Stimulated activated naive CD4-positive, alpha-beta T cell treated with Interleukin-2 at 50 U/mL for 16 hours (primary cell): ENCODE measurements around the gene CD320.
"Not testable (repeated sequence)": the region's sequence is repeated elsewhere in the genome, so short reads cannot be mapped to it uniquely, and the experiment has no call there.

Experiments
- DNase-seq: peaks from one replicate; lab custom pipeline; 2025; lab: John Stamatoyannopoulos, UW

The CD320 gene

DNA sequence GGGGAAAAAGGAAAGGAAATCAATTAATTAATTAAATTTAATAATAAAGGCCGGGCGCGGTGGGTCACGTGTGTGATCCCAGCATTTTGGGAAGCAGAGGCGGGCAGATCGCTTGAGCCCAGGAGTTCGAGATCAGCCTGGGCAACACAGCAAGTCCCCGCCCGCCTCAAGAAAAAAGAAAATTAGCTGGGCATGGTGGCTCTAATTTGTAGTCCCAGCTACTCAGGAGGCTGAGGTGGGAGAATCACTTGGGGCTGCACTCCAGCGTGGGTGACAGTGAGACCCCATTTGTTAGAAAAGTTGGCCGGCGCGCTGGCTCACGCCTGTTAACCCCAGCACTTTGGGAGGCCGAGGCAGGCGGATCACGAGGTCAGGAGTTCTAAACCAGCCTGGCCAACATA lies 733 bp upstream of the CD320 start:
- DNase-seq = no peak

DNA sequence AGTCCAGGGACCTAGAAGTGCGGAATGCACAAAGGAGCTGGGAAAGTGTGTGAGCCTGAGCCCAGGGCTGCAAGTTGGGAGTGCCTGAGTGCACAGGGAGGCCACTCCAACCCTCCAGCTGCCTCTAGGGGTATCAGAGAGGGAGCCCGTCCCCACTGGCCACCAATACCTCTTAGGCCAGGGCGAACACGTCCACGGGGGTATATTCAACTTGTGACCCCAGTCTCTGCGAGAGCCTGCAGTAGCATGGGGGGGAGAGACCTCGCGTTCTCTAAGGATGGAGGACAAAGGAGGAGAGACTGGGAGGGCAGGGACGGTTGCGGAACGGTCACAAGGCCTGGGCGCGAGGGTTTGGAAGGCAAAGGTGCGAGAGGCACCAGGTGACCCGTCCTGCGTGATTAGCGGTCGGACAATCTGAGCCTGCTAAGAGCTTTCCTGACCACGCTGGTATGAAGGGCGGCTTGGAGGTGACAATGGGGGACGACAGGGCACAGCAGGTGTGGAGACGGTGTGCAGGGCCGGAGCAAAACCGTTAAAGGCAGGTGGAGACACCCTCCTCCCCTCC lies 676 bp downstream of the CD320 start:
- no peak for DNase-seq

DNA sequence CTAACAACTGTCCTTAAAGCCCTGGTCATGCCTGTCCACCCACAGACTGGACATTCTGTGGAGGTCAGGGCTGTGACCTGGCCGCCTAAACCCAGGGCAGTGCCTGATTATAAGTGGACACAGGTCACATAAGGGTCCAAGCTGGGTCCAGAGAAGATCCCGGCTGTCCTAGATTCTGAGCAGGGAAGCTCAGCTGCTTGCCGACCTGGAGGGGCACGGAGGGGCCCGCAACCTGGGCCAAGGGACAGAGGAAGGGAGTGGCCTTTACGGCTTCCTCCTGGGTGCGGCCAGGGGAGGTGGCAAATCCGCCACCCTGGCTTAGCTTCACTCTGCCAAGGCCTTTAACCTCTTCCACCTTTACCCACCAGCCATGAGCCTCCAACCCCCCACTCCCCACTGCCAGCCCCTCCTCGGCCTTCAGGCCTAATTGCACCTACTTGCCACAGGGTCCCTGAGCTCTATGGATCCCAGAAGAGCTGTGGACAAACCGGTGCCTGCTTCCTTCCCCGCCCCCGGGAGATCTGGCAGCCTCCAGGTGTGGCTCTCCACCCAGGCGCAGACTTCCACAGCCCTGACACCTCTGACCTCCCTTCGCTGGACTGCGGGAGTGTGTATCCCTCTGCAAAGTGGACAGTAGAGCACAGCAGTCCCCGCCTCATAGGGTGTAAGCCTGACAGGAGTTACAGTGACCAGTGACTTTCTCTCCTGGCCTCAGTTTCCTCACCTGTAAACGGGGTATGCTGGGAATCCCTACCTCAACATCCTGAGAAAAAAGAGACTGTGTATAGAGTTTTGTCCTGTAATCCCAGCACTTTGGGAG lies 1.7 kb downstream of the CD320 start:
- DNase-seq = no peak

DNA sequence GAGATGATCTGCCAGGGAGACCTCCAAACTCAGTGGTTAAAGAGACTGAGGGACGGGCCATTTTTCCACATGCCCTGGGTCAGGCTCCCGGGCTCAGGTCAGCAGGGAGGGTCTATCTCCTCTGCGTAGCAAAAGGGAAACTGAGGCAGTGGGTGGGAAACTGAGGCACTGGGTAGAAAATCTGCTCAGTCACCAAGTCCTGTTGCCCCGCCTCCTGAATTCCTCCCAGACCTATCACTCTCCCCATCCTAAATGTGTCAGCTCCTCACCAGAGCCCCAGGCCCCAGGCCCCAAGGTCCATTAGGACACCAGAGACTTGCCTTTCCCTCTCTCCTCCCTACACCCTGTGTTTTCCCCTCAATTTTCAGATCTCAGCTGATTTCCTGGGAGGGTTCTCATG lies 2.4 kb downstream of the CD320 start:
- DNase-seq = no peak

DNA sequence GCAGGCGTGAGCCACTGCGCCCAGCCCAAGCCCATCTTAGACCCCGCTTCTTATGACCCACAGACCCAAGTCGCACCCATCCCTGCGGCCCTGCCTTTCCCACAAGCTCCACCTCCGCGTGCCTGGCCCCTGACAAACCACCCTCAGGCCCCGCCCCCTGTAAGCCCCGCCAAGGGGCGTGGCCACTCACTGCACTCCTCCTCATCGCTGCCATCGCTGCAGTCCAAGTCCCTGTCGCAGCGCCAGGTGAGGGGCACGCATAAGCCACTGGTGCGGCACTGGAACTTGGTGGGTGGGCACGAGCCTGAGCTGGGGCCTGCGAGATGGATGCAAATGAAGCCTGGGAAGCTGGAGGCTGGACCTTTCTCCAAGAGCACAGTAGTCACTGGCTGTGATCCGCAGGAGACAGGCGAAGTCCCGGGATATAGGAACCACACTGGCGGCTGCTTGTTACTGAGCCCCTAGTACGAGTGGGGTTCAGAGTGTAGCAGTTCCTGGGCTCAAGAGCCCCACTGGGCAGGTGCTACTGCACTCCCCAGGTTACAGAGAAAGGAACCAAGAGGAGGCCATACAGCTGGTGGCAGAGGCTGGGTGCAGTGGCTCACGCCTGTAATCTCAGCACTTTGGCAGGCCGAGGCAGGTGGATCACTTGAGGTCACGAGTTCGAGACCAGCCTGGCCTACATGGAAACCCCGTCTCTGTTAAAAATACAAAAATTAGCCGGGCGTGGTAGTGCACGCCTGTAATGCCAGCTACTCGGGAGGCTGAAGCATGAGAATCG lies 3.1 kb downstream of the CD320 start:
- no peak for DNase-seq

DNA sequence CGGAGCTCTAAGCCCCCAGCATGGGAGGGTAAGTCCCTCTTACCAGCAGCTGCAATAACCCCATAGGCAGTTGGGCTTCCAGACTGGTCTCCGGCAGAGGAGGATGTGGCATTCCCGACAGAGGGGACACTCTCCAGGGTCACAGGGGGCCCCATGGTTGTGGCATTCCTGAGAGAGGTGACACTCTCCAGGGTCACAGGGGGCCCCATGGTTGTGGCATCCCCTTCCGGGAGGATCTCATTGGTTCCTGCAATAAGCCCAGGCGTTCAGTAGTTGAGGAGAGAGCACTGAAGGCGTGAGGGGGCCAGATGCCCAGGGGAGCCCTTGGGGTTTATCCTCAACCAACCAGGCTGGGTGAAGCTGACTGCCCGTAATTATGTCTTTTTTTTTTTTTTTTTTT lies 5.4 kb downstream of the CD320 start:
- DNase-seq = no peak

DNA sequence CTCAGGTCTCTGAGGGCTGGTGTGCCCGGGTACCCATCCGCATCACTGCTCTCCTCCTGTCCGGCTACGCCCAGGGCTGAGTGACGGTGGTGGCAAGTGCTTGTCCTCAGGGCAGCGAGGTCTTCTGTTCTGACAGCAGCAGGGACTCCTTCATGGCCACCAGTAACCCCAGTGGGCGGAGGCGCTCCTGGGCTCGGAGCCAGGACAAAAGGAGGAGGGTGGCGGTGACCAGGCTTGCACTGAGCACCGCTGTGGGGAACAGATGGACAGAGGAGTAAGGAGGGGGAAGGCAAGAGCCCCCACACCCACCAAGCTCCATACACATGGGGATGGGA lies 5.8 kb downstream of the CD320 start:
- DNase-seq = no peak

DNA sequence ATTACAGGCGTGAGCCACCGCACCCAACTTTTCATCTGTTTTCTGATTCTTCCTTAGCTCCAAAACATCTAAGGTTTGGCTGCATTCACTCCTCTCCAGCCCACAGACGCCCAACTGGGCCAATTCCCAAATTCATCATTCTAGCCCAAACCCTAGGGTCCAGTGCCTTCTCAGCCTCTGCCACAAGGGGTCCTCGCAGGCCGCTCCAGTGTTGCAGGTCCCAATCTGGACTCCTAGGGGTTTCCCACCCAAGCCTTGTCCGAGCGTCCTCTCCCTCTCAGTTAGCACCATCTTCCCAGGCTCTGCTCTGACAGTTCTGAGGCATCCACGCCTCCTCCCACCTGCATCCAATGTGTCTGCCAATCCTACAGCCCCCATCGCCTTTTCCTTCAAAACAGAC lies 16.8 kb downstream of the CD320 start:
- not testable (repeated sequence) for DNase-seq

DNA sequence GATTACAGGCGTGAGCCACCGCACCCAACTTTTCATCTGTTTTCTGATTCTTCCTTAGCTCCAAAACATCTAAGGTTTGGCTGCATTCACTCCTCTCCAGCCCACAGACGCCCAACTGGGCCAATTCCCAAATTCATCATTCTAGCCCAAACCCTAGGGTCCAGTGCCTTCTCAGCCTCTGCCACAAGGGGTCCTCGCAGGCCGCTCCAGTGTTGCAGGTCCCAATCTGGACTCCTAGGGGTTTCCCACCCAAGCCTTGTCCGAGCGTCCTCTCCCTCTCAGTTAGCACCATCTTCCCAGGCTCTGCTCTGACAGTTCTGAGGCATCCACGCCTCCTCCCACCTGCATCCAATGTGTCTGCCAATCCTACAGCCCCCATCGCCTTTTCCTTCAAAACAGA lies 31.6 kb downstream of the CD320 start:
- not testable (repeated sequence) for DNase-seq

DNA sequence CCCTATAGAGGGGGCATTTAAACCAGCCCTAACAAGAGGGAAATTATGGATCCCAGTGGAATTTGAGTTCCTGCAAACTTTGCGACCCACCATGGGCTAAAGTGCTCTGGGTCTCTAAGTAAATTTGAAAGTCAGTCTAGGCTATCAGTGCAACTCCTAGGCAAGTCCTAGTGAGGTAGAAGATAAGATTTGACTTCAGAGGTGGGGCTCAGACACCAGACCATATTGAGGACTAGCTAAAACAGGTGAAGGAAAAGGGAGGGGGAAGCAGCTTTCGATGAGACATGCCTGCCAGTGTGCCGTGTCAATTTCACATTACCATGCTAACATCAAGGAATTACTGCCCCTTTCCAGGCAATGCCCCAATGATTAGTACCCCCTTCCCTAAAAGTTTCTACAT lies 38.4 kb downstream of the CD320 start:
- DNase-seq = no peak

DNA sequence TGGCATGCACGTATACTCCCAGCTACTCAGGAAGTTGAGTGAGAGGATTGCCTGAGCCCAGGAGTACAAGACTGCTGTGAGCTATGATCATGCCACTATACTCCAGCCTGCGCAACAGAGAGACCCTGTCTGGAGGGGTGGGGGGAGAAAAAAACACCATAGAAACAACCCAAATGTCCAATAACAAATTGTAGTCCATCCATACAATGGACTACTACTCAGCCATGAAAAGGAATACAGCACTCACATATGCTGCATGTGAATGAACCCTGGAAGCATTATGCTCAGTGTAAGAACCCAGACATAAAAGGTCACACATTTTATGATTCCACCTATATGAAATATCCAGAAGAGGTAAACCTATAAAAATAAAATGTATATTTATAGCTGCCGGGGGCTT lies 42.3 kb downstream of the CD320 start:
- no peak for DNase-seq

DNA sequence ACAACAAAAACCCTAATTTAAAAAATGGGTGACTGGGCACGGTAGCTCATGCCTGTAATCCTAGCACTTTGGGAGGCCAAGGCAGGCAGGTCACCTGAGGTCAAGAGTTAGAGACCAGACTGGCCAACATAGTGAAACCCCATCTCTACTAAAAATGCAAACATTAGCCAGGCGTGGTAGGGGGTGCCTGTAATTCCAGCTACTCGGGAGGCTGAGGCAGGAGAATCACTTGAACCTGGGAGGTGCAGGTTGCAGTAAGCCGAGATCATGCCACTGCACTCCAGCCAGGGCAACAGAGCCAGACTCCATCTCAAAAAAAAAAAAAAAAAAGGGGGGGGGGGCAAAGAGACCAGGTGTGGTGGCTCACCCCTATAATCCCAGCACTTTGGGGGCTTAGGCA lies 43.9 kb downstream of the CD320 start:
- not testable (repeated sequence) for DNase-seq

DNA sequence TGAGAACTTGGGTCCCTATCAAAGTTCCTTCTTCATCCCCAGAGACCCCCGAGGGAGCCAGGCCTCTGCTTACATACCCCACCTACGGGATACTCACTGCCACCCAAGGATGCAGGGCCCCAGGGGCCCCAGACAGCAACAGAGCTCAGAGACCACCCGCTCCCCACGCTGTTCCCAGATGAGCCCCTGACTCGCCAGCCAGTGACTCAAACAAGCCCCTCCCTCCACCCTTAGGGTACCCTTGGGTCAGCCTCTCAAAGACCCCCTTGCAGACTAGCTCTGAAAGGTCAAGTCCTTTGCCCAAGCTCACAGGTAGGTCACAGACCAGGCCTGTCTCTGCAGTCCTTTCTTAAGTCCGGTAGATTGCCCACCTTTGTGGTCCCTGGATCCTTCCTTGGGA lies 45.7 kb downstream of the CD320 start:
- DNase-seq = no peak

DNA sequence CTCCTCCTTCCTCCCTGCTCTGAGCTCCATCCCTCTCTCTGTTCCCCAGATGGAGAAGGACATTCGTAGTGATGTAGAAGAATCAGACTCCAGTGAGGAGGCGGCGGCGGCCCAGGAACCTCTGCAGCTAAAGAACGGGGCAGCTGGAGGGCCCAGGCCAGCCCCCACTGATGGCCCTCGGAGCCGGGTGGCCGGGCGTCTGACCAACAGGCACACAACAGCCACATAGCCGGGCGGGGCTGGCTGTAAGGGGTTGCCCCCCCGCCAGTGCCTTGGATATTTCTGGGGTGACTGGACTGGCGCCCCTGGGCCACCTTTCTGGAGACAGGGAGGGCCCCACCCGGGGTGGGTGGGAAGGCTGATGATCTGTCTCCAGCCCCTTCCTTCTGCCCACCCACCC lies 46.3 kb downstream of the CD320 start:
- no peak for DNase-seq

DNA sequence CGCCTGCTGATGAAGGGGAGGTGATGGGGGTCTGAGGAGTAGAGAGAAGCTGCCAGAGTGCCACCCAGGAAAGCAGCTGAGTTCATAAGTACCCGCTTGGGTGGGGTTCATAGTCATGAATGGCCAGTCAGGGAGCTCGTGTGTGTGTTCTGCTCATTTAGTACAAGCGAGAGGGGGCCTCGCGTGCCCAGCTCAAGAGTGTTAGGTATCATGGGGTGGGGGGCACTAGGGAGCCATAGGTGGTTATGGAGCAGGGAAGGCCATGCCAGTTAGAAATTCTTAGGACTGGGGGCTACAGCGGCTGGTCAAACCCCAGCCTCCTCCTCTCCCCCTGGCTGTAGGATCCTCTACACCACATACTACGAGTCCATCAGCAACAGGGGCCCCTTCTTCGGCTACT lies 46.8 kb downstream of the CD320 start:
- DNase-seq = no peak

DNA sequence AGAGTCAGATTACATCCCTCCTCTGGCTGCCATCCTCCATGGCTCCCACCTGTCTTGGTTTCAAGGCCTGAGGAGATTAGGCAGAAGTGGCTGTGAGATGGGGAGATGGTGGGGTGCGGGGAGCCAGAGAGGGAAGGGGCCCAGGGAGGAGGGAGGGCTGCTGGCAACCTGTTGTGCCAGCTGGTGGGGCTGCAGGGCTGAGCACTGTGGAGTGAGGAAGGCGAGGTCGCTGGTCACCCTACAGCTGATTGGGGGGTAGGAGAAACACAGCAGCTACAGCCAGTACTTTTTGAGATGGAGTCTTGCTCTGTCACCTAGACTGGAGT lies 48.3 kb downstream of the CD320 start:
- DNase-seq = no peak

DNA sequence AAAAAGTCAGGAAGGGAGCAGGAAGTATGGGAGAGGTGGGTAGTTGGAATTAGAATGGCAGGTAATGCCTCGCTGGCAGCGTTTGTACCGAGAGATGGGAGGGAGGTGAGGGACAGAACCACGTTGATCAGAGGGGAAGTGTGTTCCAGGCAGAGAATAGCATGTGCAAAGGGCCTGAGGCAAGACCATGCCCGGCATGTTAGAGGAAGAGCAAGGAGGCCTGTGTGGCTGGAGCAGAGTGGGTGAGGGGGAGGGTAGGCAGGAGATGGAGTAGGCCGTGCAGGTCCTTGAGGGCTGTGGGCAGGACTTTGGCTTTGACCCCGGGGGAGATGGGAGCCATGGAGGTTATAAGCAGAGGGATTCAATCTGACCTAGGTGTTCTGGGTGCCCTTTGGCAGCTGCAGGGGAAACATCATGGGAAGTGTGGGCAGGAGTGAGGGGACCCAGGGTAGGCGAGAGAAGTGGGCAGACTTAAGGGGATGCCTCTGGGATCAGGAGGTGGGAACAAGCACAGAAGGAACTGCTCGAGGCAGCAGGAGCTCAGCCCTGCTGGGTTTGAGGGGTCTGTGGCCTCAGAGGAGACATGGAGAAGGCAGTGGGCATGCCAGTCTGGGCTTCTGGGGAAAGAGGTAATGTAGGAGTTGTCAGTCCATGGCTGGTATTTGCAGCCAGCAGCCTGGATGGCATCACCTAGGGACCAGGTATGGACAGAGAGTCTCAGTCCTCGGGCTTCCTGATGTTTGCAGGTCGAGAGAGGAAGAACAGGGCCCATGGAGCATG lies 48.8 kb downstream of the CD320 start:
- no peak for DNase-seq

DNA sequence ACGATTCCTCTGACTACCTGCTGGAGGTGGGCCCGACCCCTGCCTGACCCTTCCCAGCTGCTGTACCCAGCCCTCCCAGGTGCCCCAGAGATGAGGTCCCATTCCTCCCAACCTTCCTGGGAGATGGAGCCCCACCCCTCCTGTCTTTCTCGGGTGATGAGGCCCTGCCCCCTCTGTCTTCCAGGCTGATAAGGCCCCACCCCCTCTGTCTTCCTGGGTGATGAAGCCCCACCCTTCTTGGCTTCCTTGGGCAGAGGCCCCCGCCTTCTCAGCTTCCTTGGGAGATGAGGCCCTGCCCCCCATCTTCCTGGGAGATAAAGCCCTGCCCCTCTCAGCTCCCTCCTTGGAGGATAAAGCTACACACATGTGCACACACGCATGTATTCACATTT lies 51.1 kb downstream of the CD320 start:
- no peak for DNase-seq

DNA sequence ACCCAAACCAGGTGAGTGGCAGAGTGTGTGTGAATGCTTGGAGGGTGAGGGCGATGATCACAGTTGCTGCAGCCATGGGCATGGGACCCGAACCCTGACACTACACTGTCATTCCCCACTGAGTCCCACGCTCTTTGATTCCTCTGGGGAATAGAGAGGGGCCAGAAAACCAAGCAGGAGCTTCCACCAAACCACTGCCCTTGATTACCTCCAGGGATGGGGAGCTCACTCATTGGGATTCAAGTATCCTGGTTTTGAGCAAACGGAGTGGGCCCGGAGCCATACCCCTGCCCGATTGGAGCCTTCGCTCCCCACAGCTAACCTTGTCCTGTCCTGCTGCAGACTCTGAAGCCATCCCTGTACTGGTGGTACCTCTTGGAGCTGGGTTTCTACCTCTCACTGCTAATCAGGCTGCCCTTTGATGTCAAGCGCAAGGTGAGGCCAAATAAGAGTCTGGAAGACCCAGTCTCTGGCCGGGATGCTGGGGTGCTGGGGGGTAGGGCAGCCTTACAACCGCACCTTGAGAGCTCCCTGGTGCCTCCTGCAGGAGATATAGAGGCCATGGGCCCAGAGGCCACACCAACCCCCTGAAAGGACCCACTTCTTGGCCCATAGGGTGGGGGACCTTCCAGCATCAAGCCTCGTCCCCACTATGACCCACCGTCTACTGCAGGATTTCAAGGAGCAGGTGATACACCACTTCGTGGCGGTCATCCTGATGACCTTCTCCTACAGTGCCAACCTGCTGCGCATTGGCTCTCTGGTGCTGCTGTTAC lies 51.7 kb downstream of the CD320 start:
- no peak for DNase-seq

DNA sequence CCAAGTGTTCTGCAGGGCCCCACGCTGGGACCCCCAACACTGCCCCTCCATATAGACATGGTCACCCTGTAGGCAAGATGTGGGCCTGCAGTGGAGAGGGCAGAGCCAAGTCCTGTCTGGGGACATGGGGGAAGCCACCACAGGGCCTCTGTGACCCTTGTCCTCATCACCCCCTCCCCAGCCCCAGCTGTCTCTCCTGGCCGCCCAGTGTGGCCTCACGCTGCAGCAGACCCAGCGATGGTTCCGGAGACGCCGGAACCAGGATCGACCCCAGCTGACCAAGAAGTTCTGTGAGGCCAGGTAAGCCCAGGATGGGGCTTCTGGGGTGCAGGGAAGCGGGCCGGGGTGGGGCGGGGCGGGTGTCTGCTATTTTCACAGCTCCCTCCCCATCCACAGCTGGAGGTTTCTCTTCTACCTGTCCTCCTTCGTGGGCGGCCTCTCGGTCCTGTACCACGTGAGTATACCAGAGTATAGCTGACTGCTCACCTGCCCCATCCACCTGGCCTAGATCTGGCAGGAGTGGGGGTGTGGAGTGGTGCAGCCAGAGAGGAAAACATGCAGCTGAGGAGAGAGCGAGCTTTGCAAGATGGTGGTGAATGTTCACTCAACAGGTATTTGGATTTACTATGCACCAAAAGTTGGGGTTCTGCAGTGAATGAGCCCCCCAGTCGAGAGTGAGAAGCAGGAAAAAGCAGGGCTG lies 52.6 kb downstream of the CD320 start:
- no peak for DNase-seq

DNA sequence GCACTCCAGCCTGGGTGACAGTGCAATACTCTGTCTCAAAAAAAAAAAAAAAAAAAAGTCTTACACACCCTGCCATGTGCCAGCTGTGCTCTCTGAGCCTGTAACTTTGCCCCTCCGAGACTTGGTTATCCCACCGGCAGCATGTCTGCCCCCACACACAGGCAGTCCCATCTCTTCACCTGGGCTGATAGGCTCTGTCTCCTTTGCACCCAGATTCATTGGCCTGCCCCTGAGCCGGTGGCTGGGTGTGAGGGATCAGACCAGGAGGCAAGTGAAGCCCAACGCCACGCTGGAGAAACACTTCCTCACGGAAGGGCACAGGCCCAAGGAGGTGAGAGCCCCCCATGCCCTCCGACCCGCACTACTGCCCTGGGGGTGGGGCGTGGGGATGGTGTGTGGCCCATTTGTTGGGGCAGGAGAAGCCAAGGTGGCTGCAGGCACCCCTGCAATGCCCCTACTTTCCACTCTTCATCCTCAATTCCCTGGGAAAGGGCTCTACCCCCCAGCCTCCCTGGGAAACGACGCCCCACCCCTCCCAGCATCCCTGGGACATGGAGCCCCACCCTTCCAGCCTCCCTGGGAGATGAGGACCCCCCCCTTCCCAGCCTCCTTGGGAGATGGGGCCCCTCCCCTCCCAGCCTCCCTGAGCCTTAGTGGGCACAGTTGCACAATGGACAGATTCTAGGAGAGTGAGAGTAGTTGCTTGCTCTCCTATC lies 53.7 kb downstream of the CD320 start:
- no peak for DNase-seq
